T follicular helper cell (primary cell): Measurements from ENCODE around the gene LMAN2L.

ENCODE experiments used
- DNase-seq: peaks from one replicate; pipeline ENCODE4 v3.0.0-alpha.2; 2020; ENCODE audit warnings: low read depth
- total RNA-seq, 2 experiments: gene quantifications; one replicate each; lab custom pipeline; 2026; lab: John Stamatoyannopoulos, UW

The LMAN2L gene, protein sequence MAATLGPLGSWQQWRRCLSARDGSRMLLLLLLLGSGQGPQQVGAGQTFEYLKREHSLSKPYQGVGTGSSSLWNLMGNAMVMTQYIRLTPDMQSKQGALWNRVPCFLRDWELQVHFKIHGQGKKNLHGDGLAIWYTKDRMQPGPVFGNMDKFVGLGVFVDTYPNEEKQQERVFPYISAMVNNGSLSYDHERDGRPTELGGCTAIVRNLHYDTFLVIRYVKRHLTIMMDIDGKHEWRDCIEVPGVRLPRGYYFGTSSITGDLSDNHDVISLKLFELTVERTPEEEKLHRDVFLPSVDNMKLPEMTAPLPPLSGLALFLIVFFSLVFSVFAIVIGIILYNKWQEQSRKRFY
- 15.7 to 19.1 reads per million in 2 experiments for total RNA-seq

DNA sequence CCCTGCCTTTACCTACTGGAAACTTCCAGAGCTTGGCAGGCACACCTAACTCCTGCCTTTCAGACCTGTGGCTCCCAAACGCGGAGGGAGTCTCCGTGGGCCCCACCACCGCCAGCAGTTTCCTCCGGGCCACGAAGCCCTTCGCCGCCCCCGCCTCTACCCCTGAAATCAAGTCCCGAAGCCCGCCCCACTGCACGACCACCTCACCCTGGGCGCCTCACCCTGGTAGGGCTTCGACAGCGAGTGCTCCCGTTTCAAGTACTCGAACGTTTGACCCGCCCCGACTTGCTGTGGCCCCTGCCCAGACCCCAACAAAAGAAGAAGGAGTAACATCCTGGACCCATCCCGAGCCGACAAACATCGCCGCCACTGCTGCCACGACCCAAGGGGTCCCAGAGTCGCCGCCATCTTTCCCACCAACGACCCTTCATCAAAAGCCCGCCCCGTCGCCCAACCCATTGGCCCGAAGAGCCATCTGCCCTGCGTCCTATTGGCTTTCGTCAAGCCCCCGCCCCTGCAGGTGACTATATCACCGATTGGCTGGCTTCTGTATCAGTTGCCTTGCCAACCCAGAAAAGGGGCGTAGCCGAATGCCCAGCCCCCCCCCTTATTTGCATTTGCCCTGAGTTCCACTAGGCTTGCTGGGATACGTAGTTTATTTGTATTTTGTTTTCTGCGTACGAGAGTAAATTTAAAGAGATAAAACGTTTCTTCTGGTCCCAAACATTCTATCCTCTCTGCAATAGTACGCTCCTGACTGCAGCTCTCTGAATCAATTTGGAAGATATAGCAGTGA is at the start of gene LMAN2L:
TSS of gene LMAN2L (minus strand) at position 432 of the 796 bp plus-strand sequence. CDS start at position 408, 24 bp downstream.
- peak; percentile 97 for DNase-seq

DNA sequence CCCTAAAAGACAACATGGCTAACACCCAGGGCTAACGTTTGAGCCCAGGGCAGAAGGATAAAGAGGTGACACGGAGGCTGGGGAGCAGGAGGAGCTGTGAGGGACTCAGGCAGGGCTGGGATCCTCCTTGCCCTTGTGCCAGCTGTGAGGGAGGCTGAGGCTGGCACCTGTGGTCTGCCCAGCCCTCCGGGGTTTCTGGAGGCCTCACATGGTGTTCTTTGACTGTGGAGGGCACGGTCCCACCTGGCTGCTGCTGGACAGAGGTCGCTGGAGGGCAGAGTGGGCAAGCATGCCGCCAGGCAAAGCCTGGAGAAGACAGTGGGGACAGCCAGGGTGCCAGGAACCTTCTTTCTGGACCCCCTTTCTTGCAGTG is 49.4 kb upstream of the LMAN2L start:
- DNase-seq, result no peak

GRCh38 chr2:96788442-96789244 is 48.8 kb upstream of the LMAN2L start:
- DNase-seq, result no peak

DNA sequence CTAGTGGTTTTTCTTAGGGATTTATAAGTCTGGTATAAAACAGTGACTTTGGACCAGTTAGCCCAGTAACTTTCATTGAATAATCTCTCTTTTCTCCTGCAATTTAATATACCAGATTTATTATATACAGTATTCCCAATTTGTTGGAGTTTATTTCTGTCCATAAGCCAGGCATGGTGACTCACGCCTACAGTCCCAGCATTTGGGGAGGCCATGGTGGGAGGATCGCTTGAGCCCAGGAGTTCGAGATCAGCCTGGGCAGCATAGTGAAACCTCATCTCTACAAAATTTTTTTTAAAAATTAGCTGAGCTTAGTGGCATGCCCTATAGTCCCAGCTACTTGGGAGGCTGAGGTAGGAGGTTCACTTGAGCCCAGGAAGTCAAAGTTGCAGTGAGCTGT is 47.5 kb upstream of the LMAN2L start:
- DNase-seq, result no peak

GRCh38 chr2:96783388-96783787 is 43.5 kb upstream of the LMAN2L start:
- DNase-seq, result no peak

- DNase-seq, result no peak
Measured at GRCh38 chr2:96775160-96775559, 35.3 kb upstream of the LMAN2L start.

DNA sequence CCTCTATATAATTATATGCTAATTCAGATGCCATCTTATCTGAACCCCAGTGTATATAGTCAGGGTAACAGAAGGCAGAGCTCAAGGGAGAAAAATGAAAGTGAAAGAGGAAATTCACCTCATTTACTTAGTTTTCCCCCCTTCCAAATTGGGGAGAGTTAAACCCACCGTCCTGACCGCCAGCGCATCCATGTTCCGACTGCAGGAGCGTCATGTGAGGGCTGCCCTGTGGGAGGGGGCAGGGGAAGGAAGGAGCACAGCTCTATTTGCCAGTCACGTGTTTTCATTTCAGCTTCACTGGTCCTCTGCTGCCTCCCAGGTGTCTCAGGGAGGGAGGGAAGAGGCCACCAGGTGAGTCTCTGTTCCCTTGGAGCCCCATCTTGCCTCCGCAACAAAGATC is 34.1 kb upstream of the LMAN2L start:
- peak; percentile 22 for DNase-seq

DNA sequence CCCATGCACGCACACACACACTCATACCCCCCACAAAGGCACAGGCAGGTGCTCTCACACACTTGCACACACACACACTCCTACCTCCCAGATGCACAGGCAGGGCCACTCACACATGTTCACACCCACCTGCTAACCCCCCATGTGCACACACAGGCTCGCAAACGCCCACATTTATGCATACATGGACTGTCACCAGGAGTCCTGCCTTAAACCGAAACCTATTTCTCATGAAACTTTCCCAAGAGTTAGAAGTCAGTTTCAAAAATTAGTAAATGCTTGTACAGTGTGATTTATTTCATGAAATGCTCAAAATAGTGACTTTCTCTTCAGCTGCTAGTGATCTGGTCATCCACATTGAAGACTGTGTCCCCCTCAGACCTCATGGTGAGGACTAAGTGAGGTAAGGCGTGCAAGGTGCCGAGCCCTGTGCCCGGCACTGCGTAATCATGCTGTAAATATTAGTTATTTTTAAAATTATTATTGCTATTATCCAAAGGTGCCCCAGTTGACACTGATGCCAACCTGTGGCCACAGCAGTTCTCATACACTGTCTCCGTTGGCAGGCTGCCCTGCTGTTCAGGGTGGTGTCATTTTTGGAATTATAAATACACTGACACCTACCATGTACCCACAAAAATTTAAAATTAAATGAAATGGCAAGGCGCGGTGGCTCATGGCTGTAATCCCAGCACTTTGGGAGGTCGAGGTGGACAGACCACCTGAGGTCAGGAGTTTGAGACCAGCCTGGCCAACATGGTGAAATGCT is 33.2 kb upstream of the LMAN2L start:
- DNase-seq, result no peak

GRCh38 chr2:96771796-96772618 is 32.1 kb upstream of the LMAN2L start:
- no peak for DNase-seq

- no peak for DNase-seq
Measured at GRCh38 chr2:96770442-96771202, 30.8 kb upstream of the LMAN2L start.

DNA sequence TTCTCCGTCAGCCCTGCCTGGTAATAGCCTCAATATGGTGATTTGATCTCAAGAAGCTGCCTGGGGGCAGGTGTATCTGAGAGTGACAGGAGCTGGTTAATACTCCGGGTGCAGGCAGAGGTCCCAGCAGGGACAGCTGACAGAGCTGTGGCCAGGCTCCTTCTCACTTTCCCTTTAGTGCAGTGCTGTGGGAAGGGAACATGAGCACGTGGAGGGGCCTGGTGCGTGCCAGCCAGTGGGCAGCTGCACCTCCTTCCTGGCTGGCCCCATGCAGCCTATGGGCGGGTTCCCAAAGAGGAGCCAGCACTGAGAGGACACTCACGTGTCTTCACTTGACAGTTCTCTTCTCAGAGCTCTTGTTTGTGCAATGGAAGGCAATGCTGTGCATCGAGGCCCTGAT is 29.9 kb upstream of the LMAN2L start:
- no peak for DNase-seq

GRCh38 chr2:96768083-96768561 is 28.3 kb upstream of the LMAN2L start:
- no peak for DNase-seq

DNA sequence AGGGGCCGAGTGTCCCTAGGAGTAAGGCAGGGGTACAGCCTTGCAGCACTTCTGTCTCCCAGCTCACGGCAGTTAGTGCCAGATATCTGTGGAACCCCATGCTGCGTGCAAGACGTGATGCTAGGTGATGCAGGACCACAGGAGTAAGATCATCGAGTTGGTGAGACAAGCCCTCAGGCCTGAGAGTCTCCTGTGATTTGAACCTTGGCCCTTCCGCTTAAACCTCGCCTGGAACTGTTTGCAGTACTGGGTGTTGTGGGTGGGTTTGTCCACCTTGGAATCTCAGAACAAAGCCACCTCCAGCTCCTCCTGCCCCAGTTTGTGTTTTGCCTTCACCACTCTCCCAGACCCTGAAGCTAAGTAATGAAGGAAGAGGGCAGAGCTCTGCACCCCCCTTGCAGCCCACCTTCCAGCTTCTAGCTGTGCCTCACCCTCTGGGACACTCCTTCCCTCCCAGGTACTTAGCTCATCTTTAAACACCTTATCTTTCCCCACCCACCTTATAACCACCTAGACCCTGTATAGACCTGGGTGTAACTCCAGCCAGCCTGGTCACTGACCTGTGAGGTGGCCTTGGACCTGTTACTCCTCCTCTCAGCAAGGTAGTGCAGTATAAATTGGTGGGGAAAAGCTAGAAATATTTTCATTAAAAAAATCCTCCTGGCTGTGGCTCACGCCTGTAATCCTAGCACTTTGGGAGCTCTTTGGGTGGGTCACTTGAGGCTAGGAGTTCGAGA is 27.4 kb upstream of the LMAN2L start:
- DNase-seq, result no peak

DNA sequence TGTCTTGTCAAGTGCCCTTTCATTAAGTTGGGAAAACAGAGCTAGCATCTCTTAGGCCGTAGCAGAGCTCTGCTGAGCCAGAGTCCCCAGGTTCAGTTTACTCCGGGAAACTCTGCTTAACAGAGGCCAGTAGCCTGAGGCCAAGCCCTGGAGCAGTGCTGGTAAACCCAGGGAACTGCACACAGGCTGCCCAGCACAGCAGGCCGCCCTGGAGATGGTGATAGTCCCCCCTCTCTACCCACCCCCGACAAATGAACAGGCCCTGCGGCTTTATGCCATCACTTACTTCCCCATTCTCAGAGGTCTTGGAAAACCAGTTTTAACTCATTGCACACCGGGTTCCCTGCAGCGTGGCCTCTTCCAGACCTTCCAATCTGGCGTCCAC is 24.4 kb upstream of the LMAN2L start:
- no peak for DNase-seq

- DNase-seq, result no peak
Measured at GRCh38 chr2:96763511-96764252, 23.8 kb upstream of the LMAN2L start.

DNA sequence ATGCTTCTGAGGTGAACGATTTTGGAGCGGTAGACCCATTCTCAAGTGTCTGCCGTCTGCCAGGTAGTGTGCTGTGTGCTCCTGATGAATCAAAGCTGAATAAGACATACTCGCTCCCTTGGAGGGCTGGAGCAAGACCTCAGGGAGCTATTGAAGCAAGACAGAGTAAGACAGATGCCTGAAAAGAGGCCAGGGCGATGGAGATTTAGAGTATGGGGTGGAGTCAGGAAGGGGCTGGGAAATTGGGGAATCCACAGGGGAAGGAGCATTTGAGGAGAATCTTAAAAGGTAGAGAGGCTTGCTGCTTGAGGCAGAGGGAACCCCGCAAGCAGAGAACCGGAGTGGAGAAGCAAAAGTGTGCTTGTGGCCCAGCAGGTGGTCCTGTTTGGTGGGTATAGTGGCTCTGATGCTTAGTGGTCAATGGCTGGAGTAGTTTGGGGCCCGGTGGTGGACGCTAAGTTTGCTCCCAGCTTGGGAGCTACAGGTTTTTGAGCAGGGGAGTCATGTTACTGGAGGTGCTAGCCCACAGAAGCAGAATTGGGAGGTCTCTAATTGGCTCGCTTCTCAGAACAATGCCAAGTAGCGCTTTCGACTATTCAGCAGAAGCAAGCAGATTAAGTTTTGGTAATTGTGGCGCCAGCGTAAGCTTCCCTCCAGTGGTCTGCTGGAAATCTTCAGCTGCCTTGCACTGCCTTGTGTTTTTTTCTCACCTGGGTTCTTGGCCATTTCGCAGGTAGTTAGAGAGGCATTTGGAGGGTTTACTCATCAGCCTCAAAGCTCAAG is 22.9 kb upstream of the LMAN2L start:
- DNase-seq, result no peak

- no peak for DNase-seq
Measured at GRCh38 chr2:96760986-96761832, 21.3 kb upstream of the LMAN2L start.
